Mesenteric fat pad (tissue), 1 donor: ENCODE data around the gene ATOX1. TPM values are rescaled to one million over a fixed set of nuclear protein-coding genes. Genes with fewer than 3 reads are reported as not detected.
"Not testable (repeated sequence)": the region's sequence is repeated elsewhere in the genome, so short reads cannot be mapped to it uniquely, and the experiment has no call there.

ENCODE experiments used
- DNase-seq: peaks from one replicate; pipeline ENCODE4 v3.0.0-alpha.2; 2020; ENCODE audit warnings: low spot score
- long read RNA-seq: library from polyadenylated mRNA; unstranded; transcript quantifications from one replicate; pipeline ENCODE4 v2.0.0, GENCODE V29; 2020
- total RNA-seq: library from RNA; stranded (reverse); fragmentation: NEBNext Ultra II Directional; extraction: Animal tissue kit (Norgen Biotek cat#: 25700); gene quantifications from one replicate; pipeline ENCODE4 v1.2.1, GENCODE V29; 2021
- donor health status: DM: yes; HTN: yes; CAD: no.

Gene ATOX1
- 99.2 TPM for total RNA-seq
- long read RNA-seq, partial matches to known transcripts: 0 of 16 reads
- long read RNA-seq, other reads (novel, unspliced or antisense): 11 of 16 reads

- DNase-seq: peak; percentile 98
Measured at GRCh38 chr5:151758430-151759241, at the start of gene ATOX1. ATOX1 (minus strand) TSS chr5:151758631; CDS start chr5:151758551, 80 bp downstream.

- no peak for DNase-seq
Measured at GRCh38 chr5:151805414-151806223, 47.2 kb upstream of the ATOX1 start.

- no peak for DNase-seq
Measured at GRCh38 chr5:151800532-151800931, 42.1 kb upstream of the ATOX1 start.

GRCh38 chr5:151799407-151799806 is 41.0 kb upstream of the ATOX1 start:
- DNase-seq: no peak

GRCh38 chr5:151798674-151799073 is 40.2 kb upstream of the ATOX1 start:
- DNase-seq: no peak

GRCh38 chr5:151795426-151795825 is 37.0 kb upstream of the ATOX1 start:
- DNase-seq: no peak

- no peak for DNase-seq
Measured at GRCh38 chr5:151793358-151793757, 34.9 kb upstream of the ATOX1 start.

- no peak for DNase-seq
Measured at GRCh38 chr5:151787817-151788216, 29.4 kb upstream of the ATOX1 start.

GRCh38 chr5:151786468-151786867 is 28.0 kb upstream of the ATOX1 start:
- no peak for DNase-seq

- DNase-seq: no peak
Measured at GRCh38 chr5:151784141-151784540, 25.7 kb upstream of the ATOX1 start.

- DNase-seq: not testable (repeated sequence)
Measured at GRCh38 chr5:151783664-151784063, 25.2 kb upstream of the ATOX1 start.

GRCh38 chr5:151781201-151781600 is 22.8 kb upstream of the ATOX1 start:
- DNase-seq: no peak

- no peak for DNase-seq
Measured at GRCh38 chr5:151780348-151780747, 21.9 kb upstream of the ATOX1 start.

GRCh38 chr5:151779531-151780125 is 21.2 kb upstream of the ATOX1 start:
- no peak for DNase-seq

- no peak for DNase-seq
Measured at GRCh38 chr5:151775025-151775606, 16.7 kb upstream of the ATOX1 start.

- no peak for DNase-seq
Measured at GRCh38 chr5:151773951-151774350, 15.5 kb upstream of the ATOX1 start.

- DNase-seq: no peak
Measured at GRCh38 chr5:151772846-151773561, 14.6 kb upstream of the ATOX1 start.

- no peak for DNase-seq
Measured at GRCh38 chr5:151772029-151772845, 13.8 kb upstream of the ATOX1 start.

- peak; percentile 99 for DNase-seq
Measured at GRCh38 chr5:151771259-151772028, 13.0 kb upstream of the ATOX1 start, which contains the start of gene G3BP1. G3BP1 (plus strand) TSS chr5:151771954; CDS start chr5:151786621, 14,667 bp downstream.
